HEK293 (cell line): Measurements from ENCODE around the gene GAS7.

Experiments used
- ATF2 ChIP-seq: fragments of 450-650 bp; formaldehyde crosslinking; IDR thresholded peaks from 2 replicates; pipeline ENCODE4 v1.5.1; 2016; ENCODE audit warnings: missing biosample characterization, missing genetic modification characterization, low read depth
- CTCF ChIP-seq: fragments of 450-650 bp; formaldehyde crosslinking; IDR thresholded peaks from 2 replicates; pipeline ENCODE4 v1.5.1; 2016; ENCODE audit warnings: missing biosample characterization, missing genetic modification characterization
- MEIS1 ChIP-seq: sonication (generic); formaldehyde crosslinking; IDR thresholded peaks from 2 replicates; pipeline ENCODE4 v1.8.1; 2022; ENCODE audit warnings: missing genetic modification reagents, mild to moderate bottlenecking, borderline replicate concordance
- PBX3 ChIP-seq: sonication (generic); formaldehyde crosslinking; IDR thresholded peaks from 2 replicates; pipeline ENCODE4 v1.8.1; 2022; ENCODE audit warnings: mild to moderate bottlenecking, moderate library complexity, missing genetic modification reagents
- RBAK ChIP-seq: fragments of 450-650 bp; formaldehyde crosslinking; IDR thresholded peaks from 2 replicates; pipeline ENCODE4 v1.5.1; 2016; ENCODE audit warnings: missing biosample characterization, missing genetic modification characterization
- REPIN1 ChIP-seq: fragments of 450-650 bp; formaldehyde crosslinking; IDR thresholded peaks from 2 replicates; pipeline ENCODE4 v1.5.1; 2017; ENCODE audit warnings: missing biosample characterization, missing genetic modification characterization, low read depth
- TCF7L2 ChIP-seq: IDR thresholded peaks from 2 replicates; pipeline ENCODE4 v1.6.1; 2011; ENCODE audit warnings: low read depth, mild to moderate bottlenecking, inconsistent platforms, low read length, moderate library complexity, borderline replicate concordance
- ZBTB44 ChIP-seq: fragments of 450-650 bp; IDR thresholded peaks from 2 replicates; pipeline ENCODE4 v1.5.1; 2018; ENCODE audit warnings: missing biosample characterization, mild to moderate bottlenecking, missing genetic modification characterization
- ZNF10 ChIP-seq: fragments of 450-650 bp; formaldehyde crosslinking; IDR thresholded peaks from 2 replicates; pipeline ENCODE4 v1.5.1; 2017; ENCODE audit warnings: missing biosample characterization, missing genetic modification characterization
- ZNF140 ChIP-seq: fragments of 450-650 bp; formaldehyde crosslinking; IDR thresholded peaks from 2 replicates; pipeline ENCODE4 v1.5.1; 2016; ENCODE audit warnings: missing biosample characterization, missing genetic modification characterization
- ZNF157 ChIP-seq: fragments of 450-650 bp; formaldehyde crosslinking; IDR thresholded peaks from 2 replicates; pipeline ENCODE4 v1.5.1; 2016; ENCODE audit warnings: missing biosample characterization, missing genetic modification characterization
- TF ChIP-seq, protein P1 (sequence below): fragments of 450-650 bp; formaldehyde crosslinking; IDR thresholded peaks from 2 replicates; pipeline ENCODE4 v1.5.1; 2016; ENCODE audit warnings: missing biosample characterization, missing genetic modification characterization

DNA sequence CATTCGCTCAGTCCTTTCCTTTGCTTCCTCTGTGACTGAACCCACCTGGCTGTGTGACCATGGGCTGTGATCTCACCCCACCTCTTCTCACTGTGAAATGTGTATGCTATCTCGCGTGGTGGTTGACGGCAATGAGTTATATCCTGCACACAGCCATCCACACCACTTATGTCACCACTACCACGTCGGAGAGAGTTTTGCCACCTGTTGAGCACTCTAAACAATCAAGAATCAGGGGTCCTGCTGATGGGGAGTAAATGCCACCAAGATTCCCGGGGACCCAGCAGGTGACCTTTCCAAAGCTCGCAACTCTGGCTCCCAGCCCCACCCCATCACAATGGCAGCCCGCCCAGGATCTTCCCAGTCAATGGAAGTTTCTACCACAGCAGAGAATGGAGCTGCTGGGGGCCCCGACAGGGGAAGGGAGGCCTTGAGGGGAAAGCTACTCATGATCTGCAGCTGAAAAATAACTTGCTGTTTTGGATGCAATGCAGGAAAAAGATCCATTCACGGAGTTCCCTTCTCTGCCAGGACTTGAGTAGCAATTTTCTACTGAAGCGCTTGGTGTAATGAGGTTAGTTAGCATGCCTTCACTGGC is 267.2 kb downstream of the GAS7 start:
- TF ChIP-seq, protein P1, sequence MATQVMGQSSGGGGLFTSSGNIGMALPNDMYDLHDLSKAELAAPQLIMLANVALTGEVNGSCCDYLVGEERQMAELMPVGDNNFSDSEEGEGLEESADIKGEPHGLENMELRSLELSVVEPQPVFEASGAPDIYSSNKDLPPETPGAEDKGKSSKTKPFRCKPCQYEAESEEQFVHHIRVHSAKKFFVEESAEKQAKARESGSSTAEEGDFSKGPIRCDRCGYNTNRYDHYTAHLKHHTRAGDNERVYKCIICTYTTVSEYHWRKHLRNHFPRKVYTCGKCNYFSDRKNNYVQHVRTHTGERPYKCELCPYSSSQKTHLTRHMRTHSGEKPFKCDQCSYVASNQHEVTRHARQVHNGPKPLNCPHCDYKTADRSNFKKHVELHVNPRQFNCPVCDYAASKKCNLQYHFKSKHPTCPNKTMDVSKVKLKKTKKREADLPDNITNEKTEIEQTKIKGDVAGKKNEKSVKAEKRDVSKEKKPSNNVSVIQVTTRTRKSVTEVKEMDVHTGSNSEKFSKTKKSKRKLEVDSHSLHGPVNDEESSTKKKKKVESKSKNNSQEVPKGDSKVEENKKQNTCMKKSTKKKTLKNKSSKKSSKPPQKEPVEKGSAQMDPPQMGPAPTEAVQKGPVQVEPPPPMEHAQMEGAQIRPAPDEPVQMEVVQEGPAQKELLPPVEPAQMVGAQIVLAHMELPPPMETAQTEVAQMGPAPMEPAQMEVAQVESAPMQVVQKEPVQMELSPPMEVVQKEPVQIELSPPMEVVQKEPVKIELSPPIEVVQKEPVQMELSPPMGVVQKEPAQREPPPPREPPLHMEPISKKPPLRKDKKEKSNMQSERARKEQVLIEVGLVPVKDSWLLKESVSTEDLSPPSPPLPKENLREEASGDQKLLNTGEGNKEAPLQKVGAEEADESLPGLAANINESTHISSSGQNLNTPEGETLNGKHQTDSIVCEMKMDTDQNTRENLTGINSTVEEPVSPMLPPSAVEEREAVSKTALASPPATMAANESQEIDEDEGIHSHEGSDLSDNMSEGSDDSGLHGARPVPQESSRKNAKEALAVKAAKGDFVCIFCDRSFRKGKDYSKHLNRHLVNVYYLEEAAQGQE (tag by site-specific recombination): no peak
- no peak for TF ChIP-seq ATF2 (tag by site-specific recombination)
- TF ChIP-seq RBAK (tag by site-specific recombination): no peak
- TF ChIP-seq ZNF10 (tag by site-specific recombination): no peak
- no peak for TF ChIP-seq ZNF140 (tag by site-specific recombination)
- TF ChIP-seq ZBTB44 (tag by site-specific recombination): no peak
- TF ChIP-seq CTCF (tag by site-specific recombination): no peak
- no peak for TF ChIP-seq TCF7L2
- no peak for TF ChIP-seq MEIS1
- TF ChIP-seq REPIN1 (tag by site-specific recombination): no peak
- no peak for TF ChIP-seq PBX3
- TF ChIP-seq ZNF157: no peak
